Daoy (cell line): Measurements from ENCODE around the gene KLHDC1. TPM values are rescaled to one million over a fixed set of nuclear protein-coding genes. Genes with fewer than 3 reads are reported as not detected.
"Not testable (repeated sequence)": the region's sequence is repeated elsewhere in the genome, so short reads cannot be mapped to it uniquely, and the experiment has no call there.

ENCODE experiments used
- DNase-seq: peaks from one replicate; pipeline ENCODE4 v3.0.0-alpha.2; 2015; ENCODE audit warnings: low read depth
- total RNA-seq: library from RNA; depleted of rRNA; stranded (reverse); fragments of >200 nt; shearing (Covaris generic); gene quantifications from 2 replicates; pipeline ENCODE4 v1.2.3, GENCODE V29; 2014

Gene KLHDC1
- total RNA-seq, 1 experiment from 2014 or later: 0.51 TPM

GRCh38 chr14:49727171-49727570 lies 34.3 kb downstream of the KLHDC1 start:
- DNase-seq: no peak

DNA sequence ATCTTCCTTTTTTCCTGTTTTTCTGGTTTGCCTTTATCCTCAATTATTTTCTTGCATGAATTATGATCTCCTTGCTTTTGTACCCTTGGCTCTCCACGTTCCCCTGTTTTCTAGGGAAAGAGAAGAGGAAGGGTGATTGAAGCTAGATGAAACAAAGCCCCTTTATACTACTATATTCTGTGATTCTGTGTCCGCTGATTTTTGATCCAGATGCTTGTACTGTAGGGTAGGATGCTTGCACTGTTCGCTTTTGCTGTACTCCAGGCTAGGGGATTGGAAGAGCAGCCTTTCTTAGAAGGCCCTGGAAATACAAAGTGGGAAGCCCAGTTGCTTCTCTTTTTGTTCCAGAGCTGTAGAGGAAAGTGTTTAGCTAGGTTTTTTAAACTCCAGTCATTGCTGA lies 40.0 kb downstream of the KLHDC1 start:
- no peak for DNase-seq

- DNase-seq: no peak
Observed at GRCh38 chr14:49733836-49734235, 40.9 kb downstream of the KLHDC1 start.

DNA sequence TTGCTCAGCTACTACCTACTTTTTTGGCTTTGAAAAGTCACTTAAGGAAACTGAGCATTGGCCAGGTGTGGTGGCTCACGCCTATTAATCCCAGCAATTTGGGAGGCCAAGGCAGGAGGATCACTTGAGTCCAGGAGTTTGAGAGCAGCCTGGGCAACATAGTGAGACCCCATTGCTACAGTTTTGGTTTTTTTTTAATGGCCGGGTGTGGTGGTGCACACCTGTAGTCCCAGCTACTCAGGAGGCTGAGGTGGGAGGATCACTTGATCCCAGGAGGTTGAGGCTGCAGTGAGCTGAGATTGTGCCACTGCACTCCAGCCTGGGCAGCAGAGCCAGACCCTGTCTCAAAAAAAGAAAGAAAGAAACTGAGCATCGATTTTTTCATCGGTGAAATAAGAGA lies 42.7 kb downstream of the KLHDC1 start:
- DNase-seq: not testable (repeated sequence)

GRCh38 chr14:49745191-49745590 lies 52.3 kb downstream of the KLHDC1 start:
- no peak for DNase-seq

- DNase-seq: not testable (repeated sequence)
Observed at GRCh38 chr14:49746476-49746875, 53.6 kb downstream of the KLHDC1 start.

- DNase-seq: no peak
Observed at GRCh38 chr14:49754570-49755097, 61.7 kb downstream of the KLHDC1 start.

DNA sequence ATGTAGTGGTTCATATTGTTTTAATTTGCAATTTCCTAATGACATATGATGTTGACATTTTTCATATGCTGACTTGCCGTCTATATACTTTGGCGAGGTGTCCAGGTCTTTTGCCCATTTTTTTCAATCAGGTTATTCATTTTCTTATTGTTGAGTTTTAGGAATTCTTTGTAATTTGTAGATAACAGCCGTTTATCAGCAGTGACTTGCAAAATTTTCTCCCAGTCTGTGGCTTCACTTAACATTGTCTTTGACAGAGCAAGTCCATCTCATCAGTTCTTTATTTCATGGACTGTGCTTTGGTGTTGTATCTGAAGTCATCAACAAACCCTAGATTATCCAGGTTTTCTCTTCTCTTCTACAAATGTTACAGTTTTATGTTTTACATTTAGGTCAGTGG lies 62.5 kb downstream of the KLHDC1 start:
- no peak for DNase-seq

- no peak for DNase-seq
Observed at GRCh38 chr14:49761839-49762551, 69.1 kb downstream of the KLHDC1 start.

- no peak for DNase-seq
Observed at GRCh38 chr14:49766839-49767238, 73.9 kb downstream of the KLHDC1 start.

DNA sequence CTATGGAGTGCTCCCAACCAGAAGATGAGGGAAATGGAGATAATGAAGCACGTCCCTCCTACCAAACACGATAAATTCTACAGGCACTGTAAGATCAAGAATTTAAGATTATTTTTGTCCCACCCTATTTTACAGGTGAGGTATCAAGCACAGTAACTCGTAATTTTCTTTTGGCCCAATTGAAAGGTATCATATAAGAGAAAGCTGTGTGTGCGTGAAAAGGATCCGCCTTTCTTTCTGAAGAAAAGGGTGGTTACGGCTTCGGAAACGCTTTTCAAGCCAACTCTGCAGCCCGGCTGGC lies 74.3 kb downstream of the KLHDC1 start:
- DNase-seq: no peak

GRCh38 chr14:49767571-49768300 lies 74.8 kb downstream of the KLHDC1 start, which contains the start of gene KLHDC2:
KLHDC2 (plus strand) TSS chr14:49768153; CDS start chr14:49768469, 316 bp downstream.
- peak; percentile 96 for DNase-seq

DNA sequence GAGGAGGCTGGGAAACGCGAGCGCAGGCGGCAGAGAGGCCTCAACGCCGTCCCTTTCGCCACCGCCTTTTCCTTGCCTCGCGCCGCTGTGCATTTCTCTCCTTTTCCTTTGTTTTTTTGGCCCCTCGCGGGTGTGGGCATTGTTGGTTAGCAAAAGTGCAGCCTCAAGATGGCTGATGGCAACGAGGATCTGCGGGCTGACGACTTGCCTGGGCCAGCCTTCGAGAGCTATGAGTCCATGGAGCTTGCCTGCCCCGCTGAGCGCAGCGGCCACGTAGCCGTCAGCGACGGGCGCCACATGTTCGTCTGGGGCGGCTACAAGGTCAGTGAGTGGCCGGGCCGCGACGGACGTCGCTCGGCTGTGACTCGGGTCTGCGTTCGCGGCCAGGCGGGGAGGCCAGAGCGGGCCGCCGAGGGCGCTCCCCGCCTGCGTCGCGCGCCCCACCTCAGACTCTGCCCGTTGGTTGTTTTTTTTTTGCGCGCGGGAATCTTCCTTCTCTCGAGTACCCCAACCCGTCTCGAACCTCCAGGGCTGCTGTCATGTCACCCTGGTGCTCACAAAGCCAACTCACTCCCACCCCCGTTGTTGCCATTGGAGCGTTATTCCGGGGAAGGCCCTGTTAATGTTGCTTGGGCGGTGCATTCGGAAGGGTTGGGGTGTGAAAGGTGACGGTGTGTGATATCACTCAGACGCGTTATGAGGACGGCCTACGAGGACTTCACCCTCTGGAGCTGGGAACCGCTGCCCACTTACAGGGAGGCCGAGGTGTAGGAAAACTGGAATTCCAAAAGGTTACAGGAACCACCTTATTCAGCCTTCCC lies 75.6 kb downstream of the KLHDC1 start:
- peak; percentile 75 for DNase-seq

- DNase-seq: peak; percentile 53
Observed at GRCh38 chr14:49769171-49769570, 76.3 kb downstream of the KLHDC1 start.

DNA sequence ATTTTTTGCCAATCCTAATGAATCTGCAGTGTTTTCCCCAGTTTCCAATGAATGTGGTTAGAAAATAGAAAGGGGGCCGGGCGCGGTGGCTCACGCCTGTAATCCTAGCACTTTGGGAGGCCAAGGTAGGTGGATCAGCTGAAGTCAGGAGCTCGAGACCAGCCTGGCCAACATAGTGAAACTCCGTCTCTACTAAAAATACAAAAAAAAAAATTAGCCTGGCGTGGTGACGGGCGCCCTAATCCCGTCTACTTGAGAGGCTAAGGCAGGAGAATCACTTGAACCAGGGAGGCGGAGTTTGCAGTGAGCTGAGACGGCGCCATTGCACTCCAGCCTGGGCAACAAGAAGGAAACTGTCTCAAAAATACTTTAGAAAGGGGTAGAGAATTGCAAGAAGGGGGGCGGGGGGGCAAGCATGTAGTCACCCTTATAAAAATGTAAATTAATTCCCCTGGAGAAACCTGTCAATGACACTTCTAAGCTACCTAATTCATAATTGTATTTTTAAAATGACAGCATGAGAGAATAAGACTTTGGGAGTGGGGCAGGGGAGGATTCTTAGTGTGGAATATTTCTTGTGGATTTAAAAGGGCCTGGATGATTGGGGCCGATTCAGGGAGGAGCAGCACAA lies 76.8 kb downstream of the KLHDC1 start:
- peak; percentile 15 for DNase-seq

DNA sequence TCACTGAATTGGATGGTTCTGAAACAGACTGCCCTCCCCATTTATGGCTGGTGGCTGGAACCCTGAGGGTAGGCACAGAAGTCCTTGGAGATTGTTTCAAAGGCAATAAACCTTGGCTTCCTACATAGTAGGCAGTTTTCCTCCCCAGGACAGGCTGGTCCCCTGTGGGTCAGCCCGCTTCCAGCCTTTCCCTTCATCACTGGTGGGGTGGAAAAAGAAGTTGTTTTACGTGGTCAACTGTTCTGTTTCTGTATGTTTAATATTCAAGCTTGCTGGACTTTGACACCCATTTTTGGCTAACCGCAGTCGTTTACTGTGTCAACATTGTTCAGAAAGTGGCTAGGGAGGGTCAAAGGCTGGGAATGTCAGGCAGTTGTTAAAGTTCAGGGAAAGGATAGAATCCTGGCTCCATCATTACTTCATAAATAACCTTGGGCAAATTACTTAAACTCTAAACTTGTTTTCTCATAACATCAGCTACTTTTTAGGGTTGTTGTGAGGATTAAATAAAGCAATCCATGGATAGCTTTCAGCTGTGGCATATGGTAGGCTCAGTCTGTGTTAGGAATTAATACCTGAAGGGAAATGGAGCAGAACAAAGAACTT lies 77.4 kb downstream of the KLHDC1 start:
- DNase-seq: peak; percentile 35

GRCh38 chr14:49771691-49772090 lies 78.8 kb downstream of the KLHDC1 start:
- not testable (repeated sequence) for DNase-seq

DNA sequence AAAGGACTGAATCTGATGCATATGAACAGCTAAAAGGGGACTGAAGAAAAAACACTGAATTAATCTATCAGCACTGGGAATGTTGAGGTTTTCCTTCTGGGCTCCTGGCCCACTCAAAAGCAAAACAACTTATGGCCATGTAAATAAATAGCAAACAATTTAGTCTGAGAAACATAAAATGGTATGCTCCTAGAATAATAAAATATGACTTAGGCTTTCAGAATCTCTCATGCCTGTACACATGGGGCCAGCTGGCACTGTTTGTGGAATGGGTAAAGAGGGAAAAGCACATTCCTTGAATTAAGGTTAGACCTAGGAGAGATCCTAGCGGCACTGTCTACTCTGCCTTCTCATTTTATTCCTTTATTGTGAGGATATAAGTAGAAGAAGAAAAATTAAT lies 81.2 kb downstream of the KLHDC1 start:
- no peak for DNase-seq

GRCh38 chr14:49778421-49778820 lies 85.5 kb downstream of the KLHDC1 start:
- DNase-seq: no peak

- not testable (repeated sequence) for DNase-seq
Observed at GRCh38 chr14:49781040-49781439, 88.1 kb downstream of the KLHDC1 start.

GRCh38 chr14:49783394-49784014 lies 90.6 kb downstream of the KLHDC1 start:
- DNase-seq: no peak
